ENCODE measurements around the gene TRMT1.

DNA sequence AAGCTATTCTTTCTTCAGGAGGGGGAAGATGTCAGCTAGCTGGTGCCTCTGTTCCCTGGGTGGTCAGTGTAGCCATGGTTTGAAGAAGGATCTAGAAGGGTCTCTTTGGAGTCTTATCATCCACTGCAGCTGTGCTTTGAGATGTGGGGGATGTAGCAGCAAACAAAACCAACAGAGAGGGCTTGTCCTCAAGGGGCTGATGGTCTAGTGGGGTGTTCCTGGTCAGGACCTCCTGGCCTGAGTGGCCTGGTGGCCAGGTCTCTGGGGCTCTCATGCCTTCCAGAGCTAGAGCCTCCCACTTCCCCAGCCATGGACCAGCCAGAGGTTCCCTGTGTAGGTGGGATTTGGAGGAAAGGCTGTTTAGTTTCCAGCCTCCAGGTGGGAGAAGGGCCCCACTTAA lies 54.2 kb downstream of the TRMT1 start:
- TF ChIP-seq, protein P1, sequence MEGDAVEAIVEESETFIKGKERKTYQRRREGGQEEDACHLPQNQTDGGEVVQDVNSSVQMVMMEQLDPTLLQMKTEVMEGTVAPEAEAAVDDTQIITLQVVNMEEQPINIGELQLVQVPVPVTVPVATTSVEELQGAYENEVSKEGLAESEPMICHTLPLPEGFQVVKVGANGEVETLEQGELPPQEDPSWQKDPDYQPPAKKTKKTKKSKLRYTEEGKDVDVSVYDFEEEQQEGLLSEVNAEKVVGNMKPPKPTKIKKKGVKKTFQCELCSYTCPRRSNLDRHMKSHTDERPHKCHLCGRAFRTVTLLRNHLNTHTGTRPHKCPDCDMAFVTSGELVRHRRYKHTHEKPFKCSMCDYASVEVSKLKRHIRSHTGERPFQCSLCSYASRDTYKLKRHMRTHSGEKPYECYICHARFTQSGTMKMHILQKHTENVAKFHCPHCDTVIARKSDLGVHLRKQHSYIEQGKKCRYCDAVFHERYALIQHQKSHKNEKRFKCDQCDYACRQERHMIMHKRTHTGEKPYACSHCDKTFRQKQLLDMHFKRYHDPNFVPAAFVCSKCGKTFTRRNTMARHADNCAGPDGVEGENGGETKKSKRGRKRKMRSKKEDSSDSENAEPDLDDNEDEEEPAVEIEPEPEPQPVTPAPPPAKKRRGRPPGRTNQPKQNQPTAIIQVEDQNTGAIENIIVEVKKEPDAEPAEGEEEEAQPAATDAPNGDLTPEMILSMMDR (IDR thresholded peaks at IDR 0.05): no peak
- TF ChIP-seq POLR2A (IDR thresholded peaks at IDR 0.05): no peak

Measured in gastroesophageal sphincter (tissue), 3 donors.